Neural cell (in vitro differentiated cells): ENCODE measurements around the gene LLGL2. TPM values are rescaled to one million over a fixed set of nuclear protein-coding genes. Genes with fewer than 3 reads are reported as not detected.

Source experiments
- H2AFZ ChIP-seq: fragments of 200-600, 300-800 bp; sonication (generic), shearing (Covaris generic); 2 replicates; pipeline ENCODE4 v1.6.0; 2014; ENCODE audit warnings: low read depth, mild to moderate bottlenecking, antibody characterized with exemption, low read length, moderate library complexity
- H3F3A ChIP-seq: fragments of 200-600 bp; shearing (Covaris generic); 2 replicates; pipeline ENCODE4 v1.6.1; 2016; ENCODE audit warnings: mild to moderate bottlenecking, moderate library complexity, mixed read lengths, antibody characterized with exemption, low read length; ENCODE audit not compliant: insufficient read depth, poor library complexity, severe bottlenecking
- H3K27ac ChIP-seq: fragments of 200-600, 300-800 bp; sonication (generic), shearing (Covaris generic); 2 replicates; pipeline ENCODE4 v1.5.1; 2014; ENCODE audit warnings: mild to moderate bottlenecking, low read length, moderate library complexity
- H3K27me3 ChIP-seq: fragments of 300-800, 200-600 bp; sonication (generic), shearing (Covaris generic); 2 replicates; pipeline ENCODE4 v1.6.0; 2014; ENCODE audit warnings: mild to moderate bottlenecking, low read depth, low read length, moderate library complexity; ENCODE audit not compliant: insufficient read depth
- H3K36me3 ChIP-seq: fragments of 300-800, 200-600 bp; sonication (generic), shearing (Covaris generic); 2 replicates; pipeline ENCODE4 v1.5.1; 2014; ENCODE audit warnings: mild to moderate bottlenecking, antibody characterized with exemption, low read length, moderate library complexity; ENCODE audit not compliant: insufficient read depth
- H3K4me2 ChIP-seq: fragments of 300-800, 200-600 bp; sonication (generic), shearing (Covaris generic); 2 replicates; pipeline ENCODE4 v1.6.0; 2014; ENCODE audit warnings: mild to moderate bottlenecking, low read length
- H3K4me3 ChIP-seq: fragments of 300-800, 200-600 bp; sonication (generic), shearing (Covaris generic); 2 replicates; pipeline ENCODE4 v1.5.1; 2014; ENCODE audit warnings: mild to moderate bottlenecking, low read length, moderate library complexity
- H3K79me2 ChIP-seq: fragments of 200-600 bp; shearing (Covaris generic); replicated peaks from 2 replicates; pipeline ENCODE4 v1.6.0; 2014; ENCODE audit warnings: mild to moderate bottlenecking, low read length, moderate library complexity; ENCODE audit not compliant: insufficient read depth
- H3K9ac ChIP-seq: fragments of 300-800, 200-600 bp; sonication (generic), shearing (Covaris generic); 2 replicates; pipeline ENCODE4 v1.6.1; 2016; ENCODE audit warnings: mild to moderate bottlenecking, low read length, mixed read lengths
- H3K9me2 ChIP-seq: fragments of 200-600 bp; shearing (Covaris generic); 2 replicates; pipeline ENCODE4 v1.6.1; 2016; ENCODE audit warnings: mild to moderate bottlenecking, low read length, mixed read lengths; ENCODE audit not compliant: insufficient read depth
- H3K9me3 ChIP-seq: fragments of 200-600, 300-800 bp; sonication (generic), shearing (Covaris generic); 2 replicates; pipeline ENCODE4 v1.6.1; 2016; ENCODE audit warnings: mild to moderate bottlenecking, mixed run types, low read length, moderate library complexity, mixed read lengths
- H4K20me1 ChIP-seq: fragments of 200-600 bp; shearing (Covaris generic); 2 replicates; pipeline ENCODE4 v1.6.1; 2016; ENCODE audit warnings: mild to moderate bottlenecking, mixed run types; ENCODE audit not compliant: insufficient read depth
- CTCF ChIP-seq: fragments of 450-650 bp; IDR thresholded peaks from 2 replicates; pipeline ENCODE4 v1.5.1; 2014; ENCODE audit warnings: antibody characterized with exemption, mild to moderate bottlenecking, moderate library complexity; ENCODE audit not compliant: poor library complexity, severe bottlenecking
- EP300 ChIP-seq: fragments of 450-650 bp; conservative IDR thresholded peaks from 2 replicates; pipeline ENCODE4 v1.6.1; 2014; ENCODE audit warnings: antibody characterized with exemption, mild to moderate bottlenecking, moderate library complexity; ENCODE audit not compliant: poor library complexity, severe bottlenecking
- EZH2 ChIP-seq: fragments of 200-600, 300-800 bp; shearing (Covaris generic), sonication (generic); IDR thresholded peaks from 2 replicates; pipeline ENCODE4 v1.6.1; 2014; ENCODE audit warnings: antibody characterized with exemption, low read length, borderline replicate concordance, mild to moderate bottlenecking; ENCODE audit not compliant: insufficient read depth, poor library complexity, severe bottlenecking
- MXI1 ChIP-seq: fragments of 450-650 bp; conservative IDR thresholded peaks from 2 replicates; pipeline ENCODE4 v1.6.1; 2014; ENCODE audit warnings: antibody characterized with exemption, mild to moderate bottlenecking; ENCODE audit not compliant: poor library complexity, severe bottlenecking
- POLR2AphosphoS5 ChIP-seq: IDR thresholded peaks from 2 replicates; pipeline ENCODE4 v1.6.1; 2012
- RAD21 ChIP-seq: fragments of 450-650 bp; conservative IDR thresholded peaks from 2 replicates; pipeline ENCODE4 v1.6.1; 2014; ENCODE audit warnings: antibody characterized with exemption, mild to moderate bottlenecking, moderate library complexity
- REST ChIP-seq: IDR thresholded peaks from 2 replicates; pipeline ENCODE4 v1.6.1; 2012; ENCODE audit warnings: borderline replicate concordance
- SMC3 ChIP-seq: fragments of 450-650 bp; conservative IDR thresholded peaks from 2 replicates; pipeline ENCODE4 v1.6.1; 2014; ENCODE audit warnings: antibody characterized with exemption, mild to moderate bottlenecking, moderate library complexity; ENCODE audit not compliant: poor library complexity
- TAF1 ChIP-seq: IDR thresholded peaks from 2 replicates; pipeline ENCODE4 v1.6.1; 2012; ENCODE audit warnings: low read depth
- polyA plus RNA-seq: library from polyadenylated mRNA; depleted of rRNA; stranded (reverse); fragments of >200 nt; gene quantifications from 2 replicates; pipeline ENCODE4 v1.2.3, GENCODE V29; 2014

The LLGL2 gene
- polyA plus RNA-seq, 1 donor from 2014 or later = 0.95 TPM

- Histone ChIP-seq H3K9me2 (no peaks in the 10 kb centered on the region), H3K9ac (no peak overlapping the region), H3K4me2 (no peak overlapping the region), H3K9me3 (no peaks in the 10 kb centered on the region), H3K79me2 (no peaks in the 10 kb centered on the region), H3K27me3 (peaks cover 33% of the 10 kb centered on the region), H4K20me1 (no peaks in the 10 kb centered on the region), H3F3A (no peaks in the 10 kb centered on the region), H2AFZ (no peak overlapping the region), H3K27ac (no peak overlapping the region), H3K36me3 (no peaks in the 10 kb centered on the region), H3K4me3 (peak overlapping the region; percentile 47)
- TF ChIP-seq TAF1 = no peak
- TF ChIP-seq CTCF = no peak
- no peak for TF ChIP-seq REST
- TF ChIP-seq EZH2 = no peak
- TF ChIP-seq MXI1 = no peak
- no peak for TF ChIP-seq SMC3
- no peak for TF ChIP-seq RAD21
- TF ChIP-seq POLR2AphosphoS5 = no peak
- TF ChIP-seq EP300 = no peak
Measured at GRCh38 chr17:75525806-75526554, 483 bp downstream of the LLGL2 start.

- Histone ChIP-seq H2AFZ (no peak overlapping the region), H3K79me2 (no peaks in the 10 kb centered on the region), H3K27ac (no peak overlapping the region), H3K27me3 (peaks cover 33% of the 10 kb centered on the region), H3F3A (no peaks in the 10 kb centered on the region), H3K4me2 (no peak overlapping the region), H3K36me3 (no peaks in the 10 kb centered on the region), H3K9me3 (no peaks in the 10 kb centered on the region), H3K4me3 (no peak overlapping the region), H3K9ac (no peak overlapping the region), H4K20me1 (no peaks in the 10 kb centered on the region), H3K9me2 (no peaks in the 10 kb centered on the region)
- no peak for TF ChIP-seq SMC3
- no peak for TF ChIP-seq POLR2AphosphoS5
- TF ChIP-seq REST = no peak
- TF ChIP-seq MXI1 = no peak
- TF ChIP-seq CTCF = no peak
- no peak for TF ChIP-seq EZH2
- TF ChIP-seq TAF1 = no peak
- no peak for TF ChIP-seq RAD21
- TF ChIP-seq EP300 = no peak
Measured at GRCh38 chr17:75526555-75527270, 1.2 kb downstream of the LLGL2 start.
